ENCODE data around the gene PARP6.

GRCh38 chr15:72222393-72222792 is 50.0 kb downstream of the PARP6 start:
- TF ChIP-seq CTCF (IDR thresholded peaks at IDR 0.05) (no peak), SIN3A (IDR thresholded peaks at IDR 0.05; ENCODE audit: borderline replicate concordance, insufficient read depth, low read depth, low read length) (no peak), REST (IDR thresholded peaks at IDR 0.05; ENCODE audit: insufficient read depth in 1 of 2, low read depth in 2 of 2, low read length in 1 of 2) (no peak)
